K562 (cell line): ENCODE data around the gene LAIR2. TPM values are rescaled to one million over a fixed set of nuclear protein-coding genes. Genes with fewer than 3 reads are reported as not detected.

Experiments
- ATAC-seq: fragments of 200-7000 bp; cut with Tn5 transposase; 3 replicates; pipeline ENCODE4 v1.9.1; 2020; ENCODE audit warnings: moderate library complexity
- BruUV-seq: library from RNA; stranded (reverse); fragments of 400-500 nt; replicated peaks from 2 replicates; lab custom pipeline; 2021; lab: Mats Ljungman, UMichigan
- CTCF ChIA-PET: fragments of 300-600 bp; formaldehyde crosslinking; extraction: SDS; loops from one replicate; lab custom pipeline; 2021; ENCODE audit warnings: low intra/inter-chr PET ratio; lab: Yijun Ruan, JAX
- POLR2A ChIA-PET: fragments of 300-600, 350-650 bp; sonication (Branson Sonifier 250); formaldehyde crosslinking; extraction: SDS; loops from one replicate; lab custom pipeline; 2021; ENCODE audit warnings: antibody characterized with exemption, inconsistent platforms; lab: Yijun Ruan, JAX
- DNase-seq, 4 experiments: peaks; one replicate each; pipeline versions ENCODE4 v3.0.0 to v3.0.0-alpha.2; 2011 to 2018; ENCODE audit warnings: low spot score in 3 of 4, mixed read lengths in 3 of 4; ENCODE audit errors: extremely low read depth in 1 of 4
- FAIRE-seq: peaks from 2 replicates; lab custom pipeline; 2011; peaks lifted over from hg19 to GRCh38; lab: Jason Lieb, UNC
- H2AFZ ChIP-seq: 2 replicates; pipeline ENCODE4 v1.6.0; 2011; ENCODE audit warnings: low read depth, low read length, control low read depth, inconsistent platforms
- H3K27ac ChIP-seq: fragments of 200-600 bp; 3 replicates; pipeline ENCODE4 v1.8.0; 2011; ENCODE audit warnings: low read depth, mild to moderate bottlenecking, control low read depth, inconsistent platforms, low read length, moderate library complexity, mixed read lengths; ENCODE audit errors: extremely low read depth
- H3K27me3 ChIP-seq, 2 experiments: fragments of 300-600 bp in 1 of 2; 2 replicates in 1 of 2; 3 replicates in 1 of 2; pipeline versions ENCODE4 v1.6.0 to v1.8.0; 2011; ENCODE audit warnings: inconsistent platforms in 2 of 2, low read length in 2 of 2, mild to moderate bottlenecking in 1 of 2, mixed read lengths in 1 of 2, moderate library complexity in 1 of 2; ENCODE audit not compliant: control insufficient read depth in 2 of 2, insufficient read depth in 2 of 2
- H3K36me3 ChIP-seq: fragments of 300-600 bp; 3 replicates; pipeline ENCODE4 v1.8.0; 2011; ENCODE audit warnings: mild to moderate bottlenecking, low read length, inconsistent platforms; ENCODE audit not compliant: control insufficient read depth, insufficient read depth
- H3K4me1 ChIP-seq, 2 experiments: fragments of 200-600 bp in 1 of 2; replicated peaks in 1 of 2; 2 replicates in 1 of 2; 3 replicates in 1 of 2; pipeline versions ENCODE4 v1.5.1 to v1.8.0; 2011; ENCODE audit warnings: inconsistent platforms in 2 of 2, low read length in 2 of 2, mild to moderate bottlenecking in 1 of 2, mixed read lengths in 1 of 2, moderate library complexity in 1 of 2; ENCODE audit not compliant: control insufficient read depth in 2 of 2, insufficient read depth in 2 of 2
- H3K4me2 ChIP-seq: 2 replicates; pipeline ENCODE4 v1.6.1; 2011; ENCODE audit warnings: low read length, control low read depth, inconsistent platforms, mixed read lengths; ENCODE audit not compliant: insufficient read depth
- H3K4me3 ChIP-seq: fragments of 200-600 bp; sonication (generic), shearing (Covaris generic); 2 replicates; pipeline ENCODE4 v1.5.1; 2016; ENCODE audit warnings: control low read depth, inconsistent platforms
- H3K79me2 ChIP-seq: fragments of 200-600 bp; 3 replicates; pipeline ENCODE4 v1.8.0; 2011; ENCODE audit warnings: low read length, inconsistent platforms; ENCODE audit not compliant: control insufficient read depth, insufficient read depth
- H3K9ac ChIP-seq, 2 experiments: 2 replicates each; pipeline versions ENCODE4 v1.6.0 to v1.6.1; 2011; ENCODE audit warnings: low read depth in 2 of 2, low read length in 2 of 2, control low read depth in 1 of 2, inconsistent platforms in 1 of 2, mild to moderate bottlenecking in 1 of 2, mixed read lengths in 1 of 2; ENCODE audit not compliant: insufficient read depth in 1 of 2
- H3K9me1 ChIP-seq: one replicate; pipeline ENCODE4 v1.6.0; 2011; ENCODE audit warnings: inconsistent platforms, mild to moderate bottlenecking, low read length, moderate library complexity; ENCODE audit not compliant: control insufficient read depth, insufficient read depth
- H3K9me3 ChIP-seq: replicated peaks from 2 replicates; pipeline ENCODE4 v1.5.1; 2011; ENCODE audit warnings: low read depth, low read length, inconsistent platforms; ENCODE audit not compliant: control insufficient read depth, insufficient read depth
- H4K20me1 ChIP-seq: replicated peaks from 2 replicates; pipeline ENCODE4 v1.6.1; 2011; ENCODE audit warnings: low read length, inconsistent platforms, mixed read lengths; ENCODE audit not compliant: control insufficient read depth, insufficient read depth
- ARID3B ChIP-seq: fragments of 250-450 bp; sonication (Bioruptor Pico); IDR thresholded peaks from 2 replicates; pipeline ENCODE4 v1.4.0; 2020; ENCODE audit warnings: borderline replicate concordance
- CEBPG ChIP-seq, 3 experiments: fragments of 200-800 bp in 1 of 3; sonication (Bioruptor generic) in 1 of 3; sonication (generic) in 1 of 3; formaldehyde crosslinking in 1 of 3; IDR thresholded peaks in 2 of 3; conservative IDR thresholded peaks in 1 of 3; 2 replicates each; pipeline versions ENCODE4 v1.6.1 to v1.8.0; 2016 to 2022; ENCODE audit warnings: missing compliant biosample characterization in 2 of 3, missing genetic modification characterization in 2 of 3, mild to moderate bottlenecking in 1 of 3, missing genetic modification reagents in 1 of 3
- EP300 ChIP-seq: IDR thresholded peaks from 2 replicates; pipeline ENCODE4 v1.6.1; 2012; ENCODE audit warnings: low read length, improper control_type of control experiment
- GTF2A2 ChIP-seq: IDR thresholded peaks from 2 replicates; pipeline ENCODE4 v1.6.1; 2016; ENCODE audit warnings: mild to moderate bottlenecking, missing genetic modification characterization, missing compliant biosample characterization
- PHB2 ChIP-seq: fragments of 450-650 bp; IDR thresholded peaks from 2 replicates; pipeline ENCODE4 v1.6.1; 2017; ENCODE audit warnings: low read depth
- SNAPC5 ChIP-seq: fragments of 250-450 bp; sonication (Bioruptor Pico); IDR thresholded peaks from 2 replicates; pipeline ENCODE4 v1.8.0; 2021; ENCODE audit warnings: moderate library complexity, mild to moderate bottlenecking, inconsistent platforms
- SOX6 ChIP-seq: fragments of 450-650 bp; IDR thresholded peaks from 2 replicates; pipeline ENCODE4 v1.6.1; 2014; ENCODE audit warnings: mild to moderate bottlenecking
- TAL1 ChIP-seq: fragments of 450-650 bp; IDR thresholded peaks from 2 replicates; pipeline ENCODE4 v1.6.1; 2016; ENCODE audit warnings: mild to moderate bottlenecking
- ZNF740 ChIP-seq, 3 experiments: fragments of 200-800 bp in 1 of 3; sonication (Bioruptor generic) in 1 of 3; sonication (generic) in 1 of 3; formaldehyde crosslinking in 1 of 3; IDR thresholded peaks; 2 replicates each; pipeline versions ENCODE4 v1.6.1 to v1.8.0; 2016 to 2022; ENCODE audit warnings: mild to moderate bottlenecking in 2 of 3, missing compliant biosample characterization in 2 of 3, missing genetic modification characterization in 2 of 3, missing genetic modification reagents in 1 of 3
- WGBS: fragments of 100-300 bp; shearing (Covaris generic); methylation state at CpG from one replicate; pipeline ENCODE4 v1.1.6; 2016; ENCODE audit warnings: low coverage, mixed read lengths; ENCODE audit not compliant: insufficient coverage; ENCODE audit errors: missing lambda C conversion rate; 5-methylcytosine and 5-hydroxymethylcytosine counted together
- in situ Hi-C: fragments of 300-500 bp; cut with MboI; formaldehyde crosslinking; loops from 4 replicates; pipeline ENCODE4 v1.15.0; 2018; ENCODE audit warnings: inconsistent platforms, mixed read lengths
- intact Hi-C: fragments of 100-400 bp; cut with micrococcal nuclease; formaldehyde crosslinking; loops from 2 replicates; pipeline ENCODE4 v1.14.2; 2022
- polyA plus RNA-seq, 8 experiments: library from polyadenylated mRNA; depleted of rRNA in 4 of 8; stranded (reverse) in 5 of 8; unstranded in 3 of 8; fragments of >200 nt; fragmentation: Nextera tagmentation in 2 of 8; fragmentation: Illumina TruSeq in 1 of 8; extraction: Ambion mirVana in 2 of 8; extraction: Trizol in 1 of 8; gene quantifications; 2 replicates each; pipeline versions ENCODE4 v1.2.1 to v1.2.3, GENCODE V29; 2011 to 2014; ENCODE audit warnings: inconsistent platforms in 1 of 8, missing spikeins in 1 of 8
- total RNA-seq, 7 experiments: library from RNA; depleted of rRNA in 6 of 7; stranded (reverse); fragments of >200 nt in 6 of 7; fragmentation: Illumina TruSeq in 2 of 7; extraction: Trizol in 2 of 7; gene quantifications; 2 replicates each; pipeline versions ENCODE4 v1.2.1 to v1.2.3, GENCODE V29; 2011 to 2021; ENCODE audit warnings: low replicate concordance in 1 of 7
- TF ChIP-seq, protein P1 (sequence below): fragments of 250-450 bp; sonication (Bioruptor Pico); IDR thresholded peaks from 2 replicates; pipeline ENCODE4 v1.6.1; 2021; ENCODE audit warnings: mild to moderate bottlenecking
- TF ChIP-seq, protein P2 (sequence below): sonication (generic); formaldehyde crosslinking; IDR thresholded peaks from 2 replicates; pipeline ENCODE4 v1.8.0; 2022; ENCODE audit warnings: missing genetic modification reagents, mild to moderate bottlenecking, moderate library complexity, borderline replicate concordance
- TF ChIP-seq, protein P3 (sequence below): fragments of 250-450 bp; sonication (Bioruptor Pico); IDR thresholded peaks from 2 replicates; pipeline ENCODE4 v1.4.0; 2020; ENCODE audit warnings: mild to moderate bottlenecking, moderate library complexity, borderline replicate concordance
- TF ChIP-seq, protein P4 (sequence below): sonication (generic); formaldehyde crosslinking; IDR thresholded peaks from 2 replicates; pipeline ENCODE4 v1.8.1; 2023; ENCODE audit warnings: mild to moderate bottlenecking, missing genetic modification reagents, moderate library complexity

LAIR2 gene
- total and polyA plus RNA-seq, 9 of the 15 experiments (the other 6 are each of a cell fraction or from before 2014, with no cell fraction given): not detected

- TF ChIP-seq, protein P1, sequence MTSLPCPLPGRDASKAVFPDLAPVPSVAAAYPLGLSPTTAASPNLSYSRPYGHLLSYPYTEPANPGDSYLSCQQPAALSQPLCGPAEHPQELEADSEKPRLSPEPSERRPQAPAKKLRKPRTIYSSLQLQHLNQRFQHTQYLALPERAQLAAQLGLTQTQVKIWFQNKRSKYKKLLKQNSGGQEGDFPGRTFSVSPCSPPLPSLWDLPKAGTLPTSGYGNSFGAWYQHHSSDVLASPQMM: no peak
- TF ChIP-seq CEBPG (CRISPR knock-in tag; IDR thresholded peaks at IDR 0.05) (no peak), CEBPG (tag; conservative IDR thresholded peaks at IDR 0.05 in 1 of 2, IDR thresholded peaks at IDR 0.05 in 1 of 2) (no peak), ARID3B (CRISPR knock-in tag) (no peak), SNAPC5 (CRISPR knock-in tag) (no peak), GTF2A2 (tag) (no peak), SOX6 (no peak), TAL1 (no peak), ZNF740 (CRISPR knock-in tag; IDR thresholded peaks at IDR 0.05) (no peak), ZNF740 (tag; IDR thresholded peaks at IDR 0.05) (no peak), PHB2 (no peak), EP300 (no peak)
- TF ChIP-seq, protein P2, sequence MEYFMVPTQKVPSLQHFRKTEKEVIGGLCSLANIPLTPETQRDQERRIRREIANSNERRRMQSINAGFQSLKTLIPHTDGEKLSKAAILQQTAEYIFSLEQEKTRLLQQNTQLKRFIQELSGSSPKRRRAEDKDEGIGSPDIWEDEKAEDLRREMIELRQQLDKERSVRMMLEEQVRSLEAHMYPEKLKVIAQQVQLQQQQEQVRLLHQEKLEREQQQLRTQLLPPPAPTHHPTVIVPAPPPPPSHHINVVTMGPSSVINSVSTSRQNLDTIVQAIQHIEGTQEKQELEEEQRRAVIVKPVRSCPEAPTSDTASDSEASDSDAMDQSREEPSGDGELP (CRISPR knock-in tag): no peak
- TF ChIP-seq, protein P3, sequence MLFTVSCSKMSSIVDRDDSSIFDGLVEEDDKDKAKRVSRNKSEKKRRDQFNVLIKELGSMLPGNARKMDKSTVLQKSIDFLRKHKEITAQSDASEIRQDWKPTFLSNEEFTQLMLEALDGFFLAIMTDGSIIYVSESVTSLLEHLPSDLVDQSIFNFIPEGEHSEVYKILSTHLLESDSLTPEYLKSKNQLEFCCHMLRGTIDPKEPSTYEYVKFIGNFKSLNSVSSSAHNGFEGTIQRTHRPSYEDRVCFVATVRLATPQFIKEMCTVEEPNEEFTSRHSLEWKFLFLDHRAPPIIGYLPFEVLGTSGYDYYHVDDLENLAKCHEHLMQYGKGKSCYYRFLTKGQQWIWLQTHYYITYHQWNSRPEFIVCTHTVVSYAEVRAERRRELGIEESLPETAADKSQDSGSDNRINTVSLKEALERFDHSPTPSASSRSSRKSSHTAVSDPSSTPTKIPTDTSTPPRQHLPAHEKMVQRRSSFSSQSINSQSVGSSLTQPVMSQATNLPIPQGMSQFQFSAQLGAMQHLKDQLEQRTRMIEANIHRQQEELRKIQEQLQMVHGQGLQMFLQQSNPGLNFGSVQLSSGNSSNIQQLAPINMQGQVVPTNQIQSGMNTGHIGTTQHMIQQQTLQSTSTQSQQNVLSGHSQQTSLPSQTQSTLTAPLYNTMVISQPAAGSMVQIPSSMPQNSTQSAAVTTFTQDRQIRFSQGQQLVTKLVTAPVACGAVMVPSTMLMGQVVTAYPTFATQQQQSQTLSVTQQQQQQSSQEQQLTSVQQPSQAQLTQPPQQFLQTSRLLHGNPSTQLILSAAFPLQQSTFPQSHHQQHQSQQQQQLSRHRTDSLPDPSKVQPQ (CRISPR knock-in tag): no peak
- TF ChIP-seq, protein P4, sequence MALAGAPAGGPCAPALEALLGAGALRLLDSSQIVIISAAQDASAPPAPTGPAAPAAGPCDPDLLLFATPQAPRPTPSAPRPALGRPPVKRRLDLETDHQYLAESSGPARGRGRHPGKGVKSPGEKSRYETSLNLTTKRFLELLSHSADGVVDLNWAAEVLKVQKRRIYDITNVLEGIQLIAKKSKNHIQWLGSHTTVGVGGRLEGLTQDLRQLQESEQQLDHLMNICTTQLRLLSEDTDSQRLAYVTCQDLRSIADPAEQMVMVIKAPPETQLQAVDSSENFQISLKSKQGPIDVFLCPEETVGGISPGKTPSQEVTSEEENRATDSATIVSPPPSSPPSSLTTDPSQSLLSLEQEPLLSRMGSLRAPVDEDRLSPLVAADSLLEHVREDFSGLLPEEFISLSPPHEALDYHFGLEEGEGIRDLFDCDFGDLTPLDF (CRISPR knock-in tag): no peak
- no peak for DNase-seq
- intact Hi-C loops: no loop called here
- POLR2A ChIA-PET: interaction anchor here (0.5 to 0.7 kb wide), 2 partner anchors 14 to 32 kb away, joined by 3 to 5 read pairs; no protein-coding TSS in a partner anchor
- Histone ChIP-seq H3K4me2 (no peak overlapping the region), H3K4me1 (no peaks in the 10 kb centered on the region), H3K27ac (no peak overlapping the region), H3K79me2 (no peaks in the 10 kb centered on the region), H3K36me3 (no peaks in the 10 kb centered on the region), H3K4me3 (no peak overlapping the region), H3K27me3 (peaks cover 28 to 40% of the 10 kb centered on the region in 2 experiments), H2AFZ (no peak overlapping the region), H4K20me1 (0 out of 2 replicates have a peak, but pooled peaks cover 2% of the 10 kb centered on the region), H3K9ac (no peak overlapping the region), H3K9me1 (no peaks in the 10 kb centered on the region), H3K9me3 (no peaks in the 10 kb centered on the region)
- FAIRE-seq: no peak
- BruUV-seq: no TSS peak
- CTCF ChIA-PET: no interaction called here
- WGBS: 0% methylated on average over 4 of the region's 4 CpGs
- in situ Hi-C loops: no loop called here
- ATAC-seq: no peak
Measured at GRCh38 chr19:54532528-54532927, 29.9 kb downstream of the LAIR2 start.
